GM23338 (cell line): Measurements from ENCODE around the gene ZNF23.

Experiments
- CREB1 ChIP-seq: fragments of 250-450 bp; sonication (Bioruptor Pico); IDR thresholded peaks from 2 replicates; pipeline ENCODE4 v1.5.0; 2020; ENCODE audit warnings: low read depth, mild to moderate bottlenecking, moderate library complexity
- EZH2 ChIP-seq: fragments of 200-600 bp; sonication (generic); IDR thresholded peaks from one replicate; pipeline ENCODE4 v1.8.0; 2017; ENCODE audit warnings: antibody characterized with exemption, mild to moderate bottlenecking, low read depth; ENCODE audit not compliant: unreplicated experiment
- NANOG ChIP-seq: IDR thresholded peaks from 2 replicates; pipeline ENCODE4 v1.6.1; 2016; ENCODE audit warnings: antibody characterized with exemption, borderline replicate concordance
- POLR2AphosphoS5 ChIP-seq: IDR thresholded peaks from 2 replicates; pipeline ENCODE4 v1.6.1; 2016; ENCODE audit warnings: antibody characterized with exemption, low read depth
- ZNF114 ChIP-seq: fragments of 250-450 bp; sonication (Bioruptor Pico); IDR thresholded peaks from 2 replicates; pipeline ENCODE4 v1.5.0; 2020; ENCODE audit warnings: mild to moderate bottlenecking, moderate library complexity
- TF ChIP-seq, protein P1 (sequence below), 2 experiments: fragments of 200-600 bp in 1 of 2; sonication (generic) in 1 of 2; conservative IDR thresholded peaks; 2 replicates each; pipeline versions ENCODE4 v1.5.1 to v1.6.1; 2016 to 2017; ENCODE audit warnings: antibody characterized with exemption in 2 of 2, low read depth in 2 of 2, mild to moderate bottlenecking in 2 of 2, moderate library complexity in 1 of 2
- TF ChIP-seq, protein P2 (sequence below): IDR thresholded peaks from one replicate; pipeline ENCODE4 v1.6.1; 2018; ENCODE audit warnings: antibody characterized with exemption; ENCODE audit not compliant: unreplicated experiment

DNA sequence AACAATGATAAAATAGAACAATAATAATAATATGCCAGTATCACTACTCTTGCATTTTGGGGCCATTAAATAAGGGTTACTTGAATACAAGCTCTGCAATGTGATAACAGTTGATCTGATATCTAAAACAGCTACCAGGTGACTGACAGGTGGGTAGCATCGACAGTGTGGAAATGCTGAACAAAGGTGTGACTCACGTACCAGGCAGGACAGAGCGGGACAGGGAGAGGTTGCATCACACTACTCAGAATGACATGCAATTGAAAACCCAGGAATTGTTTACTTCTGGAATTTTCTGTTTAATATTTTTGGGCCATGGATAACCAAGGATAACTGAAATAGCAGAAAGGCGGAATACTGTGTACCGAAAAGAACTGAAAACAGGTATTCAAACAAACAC, 42.9 kb upstream of the ZNF23 start:
- TF ChIP-seq, protein P1, sequence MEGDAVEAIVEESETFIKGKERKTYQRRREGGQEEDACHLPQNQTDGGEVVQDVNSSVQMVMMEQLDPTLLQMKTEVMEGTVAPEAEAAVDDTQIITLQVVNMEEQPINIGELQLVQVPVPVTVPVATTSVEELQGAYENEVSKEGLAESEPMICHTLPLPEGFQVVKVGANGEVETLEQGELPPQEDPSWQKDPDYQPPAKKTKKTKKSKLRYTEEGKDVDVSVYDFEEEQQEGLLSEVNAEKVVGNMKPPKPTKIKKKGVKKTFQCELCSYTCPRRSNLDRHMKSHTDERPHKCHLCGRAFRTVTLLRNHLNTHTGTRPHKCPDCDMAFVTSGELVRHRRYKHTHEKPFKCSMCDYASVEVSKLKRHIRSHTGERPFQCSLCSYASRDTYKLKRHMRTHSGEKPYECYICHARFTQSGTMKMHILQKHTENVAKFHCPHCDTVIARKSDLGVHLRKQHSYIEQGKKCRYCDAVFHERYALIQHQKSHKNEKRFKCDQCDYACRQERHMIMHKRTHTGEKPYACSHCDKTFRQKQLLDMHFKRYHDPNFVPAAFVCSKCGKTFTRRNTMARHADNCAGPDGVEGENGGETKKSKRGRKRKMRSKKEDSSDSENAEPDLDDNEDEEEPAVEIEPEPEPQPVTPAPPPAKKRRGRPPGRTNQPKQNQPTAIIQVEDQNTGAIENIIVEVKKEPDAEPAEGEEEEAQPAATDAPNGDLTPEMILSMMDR (conservative IDR thresholded peaks at IDR 0.05; ENCODE audit: low read depth in 2 of 2) = no peak
- TF ChIP-seq CREB1 (CRISPR knock-in tag) = no peak
- no peak for TF ChIP-seq EZH2
- no peak for TF ChIP-seq POLR2AphosphoS5
- TF ChIP-seq, protein P2, sequence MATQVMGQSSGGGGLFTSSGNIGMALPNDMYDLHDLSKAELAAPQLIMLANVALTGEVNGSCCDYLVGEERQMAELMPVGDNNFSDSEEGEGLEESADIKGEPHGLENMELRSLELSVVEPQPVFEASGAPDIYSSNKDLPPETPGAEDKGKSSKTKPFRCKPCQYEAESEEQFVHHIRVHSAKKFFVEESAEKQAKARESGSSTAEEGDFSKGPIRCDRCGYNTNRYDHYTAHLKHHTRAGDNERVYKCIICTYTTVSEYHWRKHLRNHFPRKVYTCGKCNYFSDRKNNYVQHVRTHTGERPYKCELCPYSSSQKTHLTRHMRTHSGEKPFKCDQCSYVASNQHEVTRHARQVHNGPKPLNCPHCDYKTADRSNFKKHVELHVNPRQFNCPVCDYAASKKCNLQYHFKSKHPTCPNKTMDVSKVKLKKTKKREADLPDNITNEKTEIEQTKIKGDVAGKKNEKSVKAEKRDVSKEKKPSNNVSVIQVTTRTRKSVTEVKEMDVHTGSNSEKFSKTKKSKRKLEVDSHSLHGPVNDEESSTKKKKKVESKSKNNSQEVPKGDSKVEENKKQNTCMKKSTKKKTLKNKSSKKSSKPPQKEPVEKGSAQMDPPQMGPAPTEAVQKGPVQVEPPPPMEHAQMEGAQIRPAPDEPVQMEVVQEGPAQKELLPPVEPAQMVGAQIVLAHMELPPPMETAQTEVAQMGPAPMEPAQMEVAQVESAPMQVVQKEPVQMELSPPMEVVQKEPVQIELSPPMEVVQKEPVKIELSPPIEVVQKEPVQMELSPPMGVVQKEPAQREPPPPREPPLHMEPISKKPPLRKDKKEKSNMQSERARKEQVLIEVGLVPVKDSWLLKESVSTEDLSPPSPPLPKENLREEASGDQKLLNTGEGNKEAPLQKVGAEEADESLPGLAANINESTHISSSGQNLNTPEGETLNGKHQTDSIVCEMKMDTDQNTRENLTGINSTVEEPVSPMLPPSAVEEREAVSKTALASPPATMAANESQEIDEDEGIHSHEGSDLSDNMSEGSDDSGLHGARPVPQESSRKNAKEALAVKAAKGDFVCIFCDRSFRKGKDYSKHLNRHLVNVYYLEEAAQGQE = no peak
- TF ChIP-seq ZNF114 = no peak
- TF ChIP-seq NANOG = no peak
